ENCODE data around the gene RNF115.
"Not testable (repeated sequence)": the region's sequence is repeated elsewhere in the genome, so short reads cannot be mapped to it uniquely, and the experiment has no call there.

Gene RNF115

DNA sequence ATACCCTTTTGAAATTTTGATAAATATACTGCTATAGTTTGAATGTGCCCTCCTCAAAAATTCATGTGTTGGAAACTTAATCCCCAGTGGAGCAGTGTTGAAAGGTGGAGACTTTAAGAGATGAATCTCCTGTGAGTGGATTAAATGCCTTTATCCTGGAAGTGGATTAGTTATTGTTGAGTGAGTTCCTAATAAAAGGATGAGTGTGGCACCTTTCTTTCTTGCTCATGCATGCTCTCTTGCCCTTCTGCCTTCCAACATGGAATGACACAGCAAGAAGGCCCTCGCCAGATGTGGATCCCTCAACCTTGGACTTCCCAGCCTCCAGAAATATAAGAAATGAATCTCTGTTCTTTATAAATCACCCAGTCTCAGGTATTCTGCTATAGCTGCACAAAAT is 52.8 kb downstream of the RNF115 start:
- DNase-seq: no peak

- not testable (repeated sequence) for DNase-seq
Observed at GRCh38 chr1:145768004-145768403, 55.9 kb downstream of the RNF115 start.

DNA sequence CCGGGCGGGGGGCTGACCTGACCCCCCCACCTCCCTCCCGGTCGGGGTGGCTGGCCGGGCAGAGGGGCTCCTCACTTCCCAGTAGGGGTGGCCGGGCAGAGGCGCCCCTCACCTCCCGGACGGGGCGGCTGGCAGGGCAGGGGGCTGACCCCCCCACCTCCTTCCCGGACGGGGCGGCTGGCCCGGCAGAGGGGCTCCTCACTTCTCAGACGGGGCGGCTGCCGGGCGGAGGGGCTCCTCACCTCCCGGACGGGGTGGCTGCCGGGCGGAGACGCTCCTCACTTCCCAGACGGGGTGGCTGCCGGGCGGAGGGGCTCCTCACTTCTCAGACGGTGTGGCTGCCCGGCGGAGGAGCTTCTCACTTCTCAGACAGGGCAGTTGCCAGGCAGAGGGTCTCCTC is 57.0 kb downstream of the RNF115 start:
- not testable (repeated sequence) for DNase-seq

DNA sequence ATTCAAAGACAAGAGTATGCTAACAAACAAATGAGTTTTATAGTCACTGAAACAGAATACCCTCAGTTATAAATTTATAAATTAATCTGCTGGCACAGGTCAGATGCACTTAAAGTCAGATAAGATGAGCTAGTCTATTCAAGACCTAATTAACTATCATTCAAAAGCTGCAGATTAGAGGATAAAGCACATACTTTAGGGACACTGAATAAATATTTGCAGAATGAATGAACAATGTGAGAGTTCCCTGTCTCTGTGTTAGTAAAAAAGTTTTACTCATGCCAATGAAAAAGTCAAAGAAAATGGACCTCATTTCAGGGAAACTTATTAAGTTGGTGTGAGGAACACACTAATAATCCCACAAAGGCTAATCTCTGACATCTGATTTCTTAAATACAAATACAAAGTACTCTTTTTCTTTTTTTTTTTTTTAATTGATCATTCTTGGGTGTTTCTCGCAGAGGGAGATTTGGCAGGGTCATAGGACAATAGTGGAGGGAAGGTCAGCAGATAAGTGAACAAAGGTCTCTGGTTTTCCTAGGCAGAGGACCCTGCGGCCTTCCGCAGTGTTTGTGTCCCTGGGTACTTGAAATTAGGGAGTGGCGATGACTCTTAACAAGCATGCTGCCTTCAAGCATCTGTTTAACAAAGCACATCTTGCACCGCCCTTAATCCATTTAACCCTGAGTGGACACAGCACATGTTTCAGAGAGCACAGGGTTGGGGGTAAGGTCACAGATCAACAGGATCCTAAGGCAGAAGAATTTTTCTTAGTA is 58.1 kb downstream of the RNF115 start:
- DNase-seq: not testable (repeated sequence)

DNA sequence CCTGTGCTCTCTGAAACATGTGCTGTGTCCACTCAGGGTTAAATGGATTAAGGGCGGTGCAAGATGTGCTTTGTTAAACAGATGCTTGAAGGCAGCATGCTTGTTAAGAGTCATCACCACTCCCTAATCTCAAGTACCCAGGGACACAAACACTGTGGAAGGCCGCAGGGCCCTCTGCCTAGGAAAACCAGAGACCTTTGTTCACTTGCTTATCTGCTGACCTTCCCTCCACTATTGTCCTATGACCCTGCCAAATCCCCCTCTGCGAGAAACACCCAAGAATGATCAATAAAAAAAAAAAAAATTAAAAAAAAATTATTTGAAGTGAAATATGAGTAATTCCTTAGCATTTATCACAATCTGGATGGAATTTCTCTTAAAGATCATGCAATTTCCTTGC is 58.8 kb downstream of the RNF115 start:
- not testable (repeated sequence) for DNase-seq

GRCh38 chr1:145764231-145764940 is 59.5 kb downstream of the RNF115 start:
- not testable (repeated sequence) for DNase-seq

- DNase-seq: not testable (repeated sequence)
Observed at GRCh38 chr1:145762001-145762400, 61.9 kb downstream of the RNF115 start.

DNA sequence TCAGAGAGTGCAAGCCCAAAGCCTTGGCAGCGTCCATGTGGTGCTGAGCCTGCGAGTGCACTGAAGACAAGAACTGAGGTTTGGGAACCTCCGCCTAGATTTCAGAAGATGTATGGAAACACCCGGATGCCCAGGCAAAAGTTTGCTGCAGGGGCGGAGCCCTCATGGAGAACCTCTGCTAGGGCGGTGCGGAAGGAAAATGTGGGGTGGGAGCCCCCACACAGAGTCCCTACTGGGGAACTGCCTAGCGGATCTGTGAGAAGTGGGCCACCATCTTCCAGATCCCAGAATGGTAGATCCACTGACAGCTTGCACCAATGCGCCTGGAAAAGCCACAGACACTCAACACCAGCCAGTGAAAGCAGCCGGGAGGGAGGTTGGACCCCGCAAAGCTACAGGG is 62.4 kb downstream of the RNF115 start:
- DNase-seq: not testable (repeated sequence)

DNA sequence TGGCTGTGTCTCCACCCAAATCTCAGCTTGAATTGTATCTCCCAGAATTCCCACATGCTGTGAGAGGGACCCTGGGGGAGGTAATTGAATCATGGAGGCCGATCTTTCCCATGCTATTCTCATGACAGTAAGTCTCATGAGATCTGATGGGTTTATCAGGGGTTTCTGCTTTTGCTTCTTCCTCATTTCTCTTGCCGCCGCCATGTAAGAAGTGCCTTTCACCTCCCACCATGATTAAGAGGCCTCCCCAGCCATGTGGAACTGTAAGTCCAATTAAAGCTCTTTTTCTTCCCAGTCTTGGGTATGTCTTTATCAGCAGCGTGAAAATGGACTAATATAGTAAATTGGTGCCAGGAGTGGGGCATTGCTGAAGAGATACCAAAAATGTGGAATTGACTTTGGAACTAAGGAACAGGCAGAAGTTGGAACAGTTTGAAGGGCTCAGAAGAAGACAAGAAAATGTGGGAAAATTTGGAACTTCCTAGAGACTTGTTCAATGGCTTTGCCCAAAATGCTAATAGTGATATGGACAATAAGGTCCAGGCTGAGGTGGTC is 63.4 kb downstream of the RNF115 start:
- not testable (repeated sequence) for DNase-seq

DNA sequence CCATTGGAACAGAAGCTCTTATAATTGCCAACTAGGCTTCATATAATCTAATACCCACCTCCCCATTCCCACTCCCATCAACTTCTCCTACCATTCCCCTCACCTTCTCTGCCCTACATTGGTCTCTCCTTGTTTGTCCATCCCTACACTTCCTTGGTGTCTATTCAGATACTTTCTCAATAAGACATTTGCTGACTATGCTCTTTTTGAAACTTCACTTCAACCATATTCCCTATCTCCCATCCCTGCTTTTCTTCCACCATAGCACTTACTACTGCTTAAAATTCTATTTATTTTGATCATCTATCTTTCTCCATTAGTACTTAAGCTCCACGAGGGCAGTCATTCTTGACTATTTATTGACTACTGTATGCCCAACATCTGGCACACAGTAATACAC is 64.2 kb downstream of the RNF115 start:
- DNase-seq: no peak

- DNase-seq: no peak
Observed at GRCh38 chr1:145758575-145758974, 65.3 kb downstream of the RNF115 start.

GRCh38 chr1:145758116-145758515 is 65.8 kb downstream of the RNF115 start:
- no peak for DNase-seq

GRCh38 chr1:145757420-145757819 is 66.5 kb downstream of the RNF115 start:
- no peak for DNase-seq

DNA sequence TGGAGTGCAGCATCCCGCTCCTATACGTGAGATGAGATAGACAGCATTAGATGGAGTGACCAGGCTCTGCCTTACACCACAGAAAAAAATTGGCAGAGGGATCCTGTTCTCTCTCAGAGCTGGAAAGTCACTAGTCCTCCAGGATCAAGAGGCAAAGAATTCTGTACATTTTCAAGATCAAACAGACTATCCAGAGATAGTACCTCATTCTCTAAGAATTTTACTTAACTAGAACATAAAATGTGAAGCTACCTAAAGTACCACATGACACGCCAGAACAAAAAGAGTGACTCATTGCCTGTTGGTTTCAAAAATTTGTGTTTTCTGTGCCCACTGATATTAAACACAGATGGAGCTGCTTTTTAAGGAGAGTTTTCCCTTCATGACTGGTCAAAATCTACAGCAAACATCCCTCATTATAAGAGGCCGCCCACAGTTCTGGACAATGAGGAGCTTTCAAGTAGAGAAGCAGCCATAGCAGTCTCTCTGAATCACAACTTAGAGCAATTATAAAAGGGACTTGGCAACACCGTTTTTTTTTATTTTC is 72.3 kb downstream of the RNF115 start:
- DNase-seq: no peak

- DNase-seq: no peak
Observed at GRCh38 chr1:145750426-145750825, 73.5 kb downstream of the RNF115 start.

- DNase-seq: no peak
Observed at GRCh38 chr1:145747398-145748247, 76.3 kb downstream of the RNF115 start.

- no peak for DNase-seq
Observed at GRCh38 chr1:145740269-145740668, 83.6 kb downstream of the RNF115 start.

DNA sequence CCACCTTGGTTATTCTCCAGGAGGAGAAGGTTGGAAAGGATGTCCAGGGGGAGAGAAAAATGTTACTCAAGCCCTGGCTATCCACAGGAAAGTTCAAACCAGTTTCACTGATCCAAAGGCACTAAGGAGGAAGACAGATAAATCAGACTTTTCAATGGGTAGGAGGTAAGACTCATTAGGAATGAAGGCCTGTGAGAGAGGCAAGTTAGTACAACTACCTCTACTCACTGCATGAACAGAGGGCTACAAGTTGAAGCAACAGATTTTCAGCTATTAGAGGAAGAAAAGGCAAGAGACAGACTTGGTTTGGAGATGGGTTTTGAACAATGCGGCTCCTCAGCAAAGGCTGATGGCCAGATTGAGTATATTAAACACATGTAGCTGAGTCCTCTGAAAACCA is 87.7 kb downstream of the RNF115 start:
- DNase-seq: no peak

DNA sequence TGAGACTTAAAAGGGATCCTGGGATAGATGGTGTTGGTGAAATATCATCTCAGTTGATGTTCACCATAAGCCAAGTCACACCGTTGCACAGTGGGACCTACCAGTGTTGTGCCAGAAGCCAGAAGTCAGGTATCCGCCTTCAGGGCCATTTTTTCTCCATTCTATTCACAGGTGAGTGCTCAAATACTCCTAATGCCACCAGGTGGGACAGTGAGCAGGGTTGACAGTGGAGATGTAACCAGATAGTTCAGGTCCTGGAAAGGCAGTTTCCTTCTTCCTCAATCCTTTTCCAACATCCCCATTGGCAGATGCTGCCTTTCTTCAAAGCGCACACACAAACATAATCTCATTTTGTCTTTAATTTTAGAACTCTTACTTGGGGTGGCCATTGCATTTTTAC is 93.0 kb downstream of the RNF115 start:
- DNase-seq: no peak

DNA sequence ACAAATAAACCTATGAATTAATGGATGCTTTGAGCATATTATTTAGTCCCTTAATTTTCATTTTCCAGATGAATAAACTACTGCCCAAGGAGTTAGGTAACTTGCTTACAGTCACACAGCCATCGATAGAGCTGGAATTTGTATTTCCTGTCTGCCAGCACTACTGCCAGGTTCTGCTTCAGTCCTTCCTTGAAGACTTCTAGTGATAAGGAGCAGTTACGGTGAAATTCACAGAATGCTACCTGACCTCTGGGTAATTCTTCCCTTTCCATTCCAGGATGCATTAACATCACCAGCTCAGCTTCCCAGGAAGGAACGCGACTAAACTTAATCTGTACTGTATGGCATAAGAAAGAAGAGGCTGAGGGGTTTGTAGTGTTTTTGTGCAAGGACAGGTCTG is 93.4 kb downstream of the RNF115 start:
- DNase-seq: no peak

- DNase-seq: no peak
Observed at GRCh38 chr1:145729666-145730436, 94.0 kb downstream of the RNF115 start.

DNA sequence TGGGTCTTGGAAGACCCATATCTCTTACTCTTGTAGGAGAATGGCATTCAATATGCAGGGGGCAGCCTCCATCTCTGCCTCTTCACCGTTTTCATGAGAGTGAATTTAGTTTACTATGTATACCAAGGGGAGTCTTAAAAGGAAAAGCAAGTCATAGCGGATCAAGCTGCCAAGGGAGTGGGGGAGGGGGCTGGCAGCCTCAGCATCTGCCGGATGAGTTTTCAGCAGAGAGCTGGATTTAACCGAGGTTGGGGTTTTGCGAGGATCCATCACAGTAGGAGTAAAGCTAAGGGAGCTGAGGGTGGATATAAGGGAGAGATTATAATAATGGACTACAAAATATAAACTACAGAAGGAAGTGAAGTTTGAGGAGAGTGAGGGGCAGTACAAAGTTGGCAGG is 94.7 kb downstream of the RNF115 start:
- no peak for DNase-seq

All from NCI-H1694 (cell line).